Kidney capillary endothelial cell (primary cell): ENCODE measurements around the gene SLC46A1.

ENCODE experiments used
- DNase-seq: peaks from one replicate; pipeline ENCODE4 v3.0.0-alpha.2; 2018; ENCODE audit warnings: low spot score

Gene SLC46A1

GRCh38 chr17:28381141-28381825 lies 24.7 kb downstream of the SLC46A1 start:
- DNase-seq: peak; percentile 44

GRCh38 chr17:28379814-28380801 lies 25.9 kb downstream of the SLC46A1 start:
- DNase-seq: no peak

GRCh38 chr17:28372945-28373274 lies 33.1 kb downstream of the SLC46A1 start:
- no peak for DNase-seq

- DNase-seq: no peak
Measured at GRCh38 chr17:28372203-28372944, 33.6 kb downstream of the SLC46A1 start.

- no peak for DNase-seq
Measured at GRCh38 chr17:28371245-28372202, 34.5 kb downstream of the SLC46A1 start, which contains the start of gene SARM1. Gene SARM1 (plus strand): TSS chr17:28371694. CDS start chr17:28372033, 339 bp downstream.

- DNase-seq: no peak
Measured at GRCh38 chr17:28370744-28371103, 35.3 kb downstream of the SLC46A1 start.

GRCh38 chr17:28370035-28370743 lies 35.8 kb downstream of the SLC46A1 start, which contains the start of gene VTN:
Gene VTN (minus strand): TSS chr17:28370307. CDS start chr17:28370203, 104 bp downstream.
- no peak for DNase-seq

GRCh38 chr17:28369684-28370034 lies 36.4 kb downstream of the SLC46A1 start:
- no peak for DNase-seq

GRCh38 chr17:28368915-28369683 lies 36.9 kb downstream of the SLC46A1 start:
- no peak for DNase-seq

- no peak for DNase-seq
Measured at GRCh38 chr17:28368306-28368831, 37.6 kb downstream of the SLC46A1 start.

GRCh38 chr17:28367641-28368305 lies 38.2 kb downstream of the SLC46A1 start:
- no peak for DNase-seq

GRCh38 chr17:28366605-28367004 lies 39.4 kb downstream of the SLC46A1 start:
- no peak for DNase-seq

- DNase-seq: no peak
Measured at GRCh38 chr17:28365487-28365886, 40.5 kb downstream of the SLC46A1 start.

- DNase-seq: no peak
Measured at GRCh38 chr17:28364665-28365363, 41.2 kb downstream of the SLC46A1 start, which contains the start of gene SEBOX. Gene SEBOX (minus strand): TSS chr17:28365199. CDS start chr17:28365151, 48 bp downstream.

- DNase-seq: no peak
Measured at GRCh38 chr17:28363776-28364650, 42.0 kb downstream of the SLC46A1 start.

- DNase-seq: no peak
Measured at GRCh38 chr17:28363186-28363585, 42.8 kb downstream of the SLC46A1 start.

- no peak for DNase-seq
Measured at GRCh38 chr17:28357901-28358197, 48.2 kb downstream of the SLC46A1 start.
